MM.1S (cell line): ENCODE results near the gene RFXANK.

Source experiments
- DNase-seq: peaks from one replicate; pipeline ENCODE4 v3.0.0-alpha.2; 2015
- H2AFZ ChIP-seq: fragments of 300-600 bp; sonication (generic); 2 replicates; pipeline ENCODE4 v1.6.0; 2016; ENCODE audit warnings: antibody characterized with exemption, low read length
- H3F3A ChIP-seq: fragments of 300-600 bp; sonication (generic); 2 replicates; pipeline ENCODE4 v1.6.1; 2016; ENCODE audit warnings: mild to moderate bottlenecking, antibody characterized with exemption, low read length, moderate library complexity, mixed read lengths; ENCODE audit not compliant: insufficient read depth
- H3K27ac ChIP-seq: fragments of 300-600 bp; sonication (generic); 2 replicates; pipeline ENCODE4 v1.5.1; 2016; ENCODE audit warnings: mild to moderate bottlenecking, low read length
- H3K27me3 ChIP-seq: fragments of 300-600 bp; sonication (generic); replicated peaks from 2 replicates; pipeline ENCODE4 v1.6.0; 2016; ENCODE audit warnings: low read length; ENCODE audit not compliant: insufficient read depth
- H3K36me3 ChIP-seq: fragments of 300-600 bp; sonication (generic); replicated peaks from 2 replicates; pipeline ENCODE4 v1.6.1; 2016; ENCODE audit warnings: mild to moderate bottlenecking, low read length, mixed read lengths; ENCODE audit not compliant: insufficient read depth
- H3K4me1 ChIP-seq: fragments of 300-600 bp; sonication (generic); 2 replicates; pipeline ENCODE4 v1.6.1; 2016; ENCODE audit warnings: low read length, mixed read lengths
- H3K4me2 ChIP-seq: fragments of 300-600 bp; sonication (generic); 2 replicates; pipeline ENCODE4 v1.6.0; 2016; ENCODE audit warnings: low read depth, low read length
- H3K4me3 ChIP-seq: fragments of 300-600 bp; sonication (generic); 2 replicates; pipeline ENCODE4 v1.5.1; 2016; ENCODE audit warnings: low read length, mixed read lengths
- H3K79me2 ChIP-seq: fragments of 300-600 bp; sonication (generic); 2 replicates; pipeline ENCODE4 v1.6.1; 2016; ENCODE audit warnings: mixed run types, low read length, mixed read lengths
- H3K9ac ChIP-seq: fragments of 300-600 bp; sonication (generic); 2 replicates; pipeline ENCODE4 v1.6.1; 2016; ENCODE audit warnings: low read length, mixed read lengths
- H3K9me2 ChIP-seq: fragments of 300-600 bp; sonication (generic); replicated peaks from 2 replicates; pipeline ENCODE4 v1.6.1; 2016; ENCODE audit warnings: mild to moderate bottlenecking, low read length, mixed read lengths; ENCODE audit not compliant: insufficient read depth
- H3K9me3 ChIP-seq: fragments of 300-600 bp; sonication (generic); replicated peaks from 2 replicates; pipeline ENCODE4 v1.6.1; 2016; ENCODE audit warnings: mild to moderate bottlenecking, low read length, mixed read lengths; ENCODE audit not compliant: insufficient read depth
- H4K20me1 ChIP-seq: fragments of 300-600 bp; sonication (generic); 2 replicates; pipeline ENCODE4 v1.6.1; 2016; ENCODE audit warnings: mild to moderate bottlenecking, low read length, moderate library complexity, mixed read lengths; ENCODE audit not compliant: insufficient read depth
- EZH2 ChIP-seq: fragments of 300-600 bp; sonication (generic); optimal IDR thresholded peaks from 2 replicates; pipeline ENCODE3; 2017; ENCODE audit warnings: low read depth, mild to moderate bottlenecking, antibody characterized with exemption, low read length, mixed read lengths
- EZH2phosphoT487 ChIP-seq: fragments of 300-600 bp; sonication (generic); IDR thresholded peaks from 2 replicates; pipeline ENCODE4 v1.6.1; 2018; ENCODE audit warnings: antibody characterized with exemption, low read length
- TF ChIP-seq, protein P1 (sequence below): fragments of 300-600 bp; sonication (generic); IDR thresholded peaks from 2 replicates; pipeline ENCODE4 v1.5.1; 2016; ENCODE audit warnings: antibody characterized with exemption, low read length, mixed read lengths

RFXANK gene

DNA sequence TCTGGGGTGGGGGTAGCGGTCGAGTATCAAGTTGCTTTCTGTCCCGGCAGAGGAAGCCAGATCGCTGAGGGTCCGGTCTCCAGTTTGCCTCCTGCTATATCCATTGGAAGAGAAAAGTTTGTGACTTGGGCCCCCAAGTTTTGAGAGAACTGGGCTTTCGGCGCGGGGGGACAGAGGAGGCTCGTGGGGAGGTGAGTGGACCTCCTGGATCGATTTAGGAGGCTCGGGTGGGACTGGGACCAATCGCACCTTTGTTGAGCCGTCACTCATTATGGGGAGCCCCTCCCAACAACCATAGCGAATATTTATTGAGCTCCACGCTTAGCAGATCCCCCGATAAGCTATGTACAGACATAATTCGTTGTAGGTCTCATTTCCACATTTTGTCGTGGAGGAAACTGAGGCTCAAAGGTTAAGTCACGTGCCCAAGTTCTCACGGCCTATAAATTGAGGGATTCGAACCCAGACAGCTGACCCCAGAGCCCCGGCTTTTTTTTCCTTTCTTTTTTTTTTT lies 909 bp downstream of the RFXANK start:
- Histone ChIP-seq H3K4me3 (peak overlapping the region; percentile 76), H3K79me2 (peaks cover 38% of the 10 kb centered on the region), H3K4me1 (peaks cover 15% of the 10 kb centered on the region; the same call in 1 of the 2 replicates), H2AFZ (peak overlapping the region; percentile 99), H3K9me2 (no peaks in the 10 kb centered on the region), H3K9ac (peak overlapping the region; percentile 78; the same call in 1 of the 2 replicates), H3F3A (0 out of 2 replicates have a peak, but pooled peaks cover 8% of the 10 kb centered on the region), H3K4me2 (peak overlapping the region; percentile 61), H3K27me3 (no peaks in the 10 kb centered on the region), H3K9me3 (no peaks in the 10 kb centered on the region), H3K36me3 (no peaks in the 10 kb centered on the region), H3K27ac (no peak overlapping the region), H4K20me1 (no peaks in the 10 kb centered on the region; the same call in 1 of the 2 replicates)
- TF ChIP-seq, protein P1, sequence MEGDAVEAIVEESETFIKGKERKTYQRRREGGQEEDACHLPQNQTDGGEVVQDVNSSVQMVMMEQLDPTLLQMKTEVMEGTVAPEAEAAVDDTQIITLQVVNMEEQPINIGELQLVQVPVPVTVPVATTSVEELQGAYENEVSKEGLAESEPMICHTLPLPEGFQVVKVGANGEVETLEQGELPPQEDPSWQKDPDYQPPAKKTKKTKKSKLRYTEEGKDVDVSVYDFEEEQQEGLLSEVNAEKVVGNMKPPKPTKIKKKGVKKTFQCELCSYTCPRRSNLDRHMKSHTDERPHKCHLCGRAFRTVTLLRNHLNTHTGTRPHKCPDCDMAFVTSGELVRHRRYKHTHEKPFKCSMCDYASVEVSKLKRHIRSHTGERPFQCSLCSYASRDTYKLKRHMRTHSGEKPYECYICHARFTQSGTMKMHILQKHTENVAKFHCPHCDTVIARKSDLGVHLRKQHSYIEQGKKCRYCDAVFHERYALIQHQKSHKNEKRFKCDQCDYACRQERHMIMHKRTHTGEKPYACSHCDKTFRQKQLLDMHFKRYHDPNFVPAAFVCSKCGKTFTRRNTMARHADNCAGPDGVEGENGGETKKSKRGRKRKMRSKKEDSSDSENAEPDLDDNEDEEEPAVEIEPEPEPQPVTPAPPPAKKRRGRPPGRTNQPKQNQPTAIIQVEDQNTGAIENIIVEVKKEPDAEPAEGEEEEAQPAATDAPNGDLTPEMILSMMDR = no peak
- TF ChIP-seq EZH2 (no peak), EZH2phosphoT487 (no peak)
- DNase-seq = peak; percentile 7

DNA sequence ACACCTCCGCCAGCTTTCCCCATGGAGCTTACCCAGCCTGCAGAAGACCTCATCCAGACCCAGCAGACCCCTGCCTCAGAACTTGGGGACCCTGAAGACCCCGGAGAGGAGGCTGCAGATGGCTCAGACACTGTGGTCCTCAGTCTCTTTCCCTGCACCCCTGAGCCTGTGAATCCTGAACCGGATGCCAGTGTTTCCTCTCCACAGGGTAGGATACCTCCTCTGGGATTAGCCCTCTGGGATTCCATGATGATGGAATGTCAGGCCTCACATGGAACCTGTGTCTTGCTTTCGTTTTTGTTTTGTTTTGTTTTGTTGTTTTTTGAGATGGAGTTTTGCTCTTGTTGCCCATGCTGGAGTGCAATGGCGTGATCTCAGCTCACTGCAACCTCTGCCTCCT lies 1.9 kb downstream of the RFXANK start:
- H3K79me2 ChIP-seq = peaks cover 38% of the 10 kb centered on the region
- H3K4me3 ChIP-seq = peak overlapping the region; percentile 15; the same call in 1 of the 2 replicates
- no peak overlapping the region for H3K9ac ChIP-seq

DNA sequence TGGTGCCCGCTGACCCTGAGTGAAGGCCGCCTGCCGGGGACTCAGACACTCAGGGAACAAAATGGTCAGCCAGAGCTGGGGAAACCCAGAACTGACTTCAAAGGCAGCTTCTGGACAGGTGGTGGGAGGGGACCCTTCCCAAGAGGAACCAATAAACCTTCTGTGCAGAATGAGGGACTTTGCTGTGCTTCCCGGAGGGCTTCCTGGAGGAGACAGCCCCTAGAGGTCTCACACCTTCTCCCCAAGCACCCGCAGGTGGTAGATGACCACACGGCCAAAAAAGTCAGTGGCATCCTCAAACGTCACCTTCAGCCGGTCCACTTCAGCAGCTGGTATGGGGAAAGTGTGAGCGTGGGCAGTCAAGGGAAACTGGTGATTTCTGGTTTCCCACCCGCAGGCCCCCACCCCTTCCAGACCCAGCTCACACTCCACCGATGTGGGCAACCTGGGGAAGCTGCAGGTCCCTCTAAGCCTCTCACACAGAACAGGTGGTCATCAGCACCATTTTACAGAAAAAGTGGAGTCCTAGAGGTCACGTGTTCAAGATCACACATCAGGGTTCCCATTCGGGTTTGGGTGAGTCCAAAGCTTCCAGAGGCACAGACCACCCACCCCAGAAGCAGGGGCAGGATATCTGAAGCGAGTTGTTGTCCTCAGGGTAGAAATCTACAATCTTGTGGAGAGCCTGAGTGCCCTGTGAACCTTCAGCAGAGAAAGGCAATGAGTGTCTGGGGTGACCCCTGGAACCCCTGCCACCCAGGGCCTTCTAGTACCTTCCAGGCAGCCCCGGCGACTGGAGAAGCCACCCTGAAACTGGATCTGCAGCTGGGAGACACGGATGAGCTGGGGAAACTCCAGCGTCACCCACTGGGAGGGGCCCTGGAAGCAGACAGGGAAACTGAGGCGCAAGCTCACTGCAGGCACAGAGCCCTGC lies 9.9 kb downstream of the RFXANK start:
- Histone ChIP-seq H2AFZ (peak overlapping the region; percentile 64; the same call in 1 of the 2 replicates), H3K4me1 (0 out of 2 replicates have a peak, but pooled peaks cover 4% of the 10 kb centered on the region), H3K9me3 (no peaks in the 10 kb centered on the region), H3F3A (no peaks in the 10 kb centered on the region), H4K20me1 (no peaks in the 10 kb centered on the region), H3K27ac (no peak overlapping the region), H3K79me2 (peaks cover 20% of the 10 kb centered on the region), H3K9me2 (no peaks in the 10 kb centered on the region), H3K27me3 (peaks cover 20% of the 10 kb centered on the region), H3K9ac (peak overlapping the region; percentile 90), H3K36me3 (no peaks in the 10 kb centered on the region), H3K4me3 (peak overlapping the region; percentile 85), H3K4me2 (peak overlapping the region; percentile 91)
- no peak for DNase-seq
- TF ChIP-seq, protein P1 = no peak
- TF ChIP-seq EZH2phosphoT487 (no peak), EZH2 (no peak)

More for the DNA sequence above, 1.9 kb downstream of the RFXANK start:
- peaks cover 15% of the 10 kb centered on the region; the same call in 1 of the 2 replicates for H3K4me1 ChIP-seq
- peak overlapping the region; percentile 31; the same call in 1 of the 2 replicates for H3K27ac ChIP-seq
- DNase-seq = no peak
- H3F3A ChIP-seq = 0 out of 2 replicates have a peak, but pooled peaks cover 8% of the 10 kb centered on the region
- H4K20me1 ChIP-seq = no peaks in the 10 kb centered on the region; the same call in 1 of the 2 replicates
- no peak overlapping the region for H2AFZ ChIP-seq
- H3K9me2 ChIP-seq = no peaks in the 10 kb centered on the region
- TF ChIP-seq EZH2 (no peak), EZH2phosphoT487 (no peak)
- TF ChIP-seq, protein P1 = no peak
- H3K36me3 ChIP-seq = no peaks in the 10 kb centered on the region
- H3K4me2 ChIP-seq = peak overlapping the region; percentile 61; the same call in 1 of the 2 replicates
- no peaks in the 10 kb centered on the region for H3K27me3 ChIP-seq
- no peaks in the 10 kb centered on the region for H3K9me3 ChIP-seq
